SH-SY5Y (cell line): Measurements from ENCODE around the gene GCN1.

ENCODE experiments used
- GATA2 ChIP-seq: IDR thresholded peaks from 2 replicates; pipeline ENCODE4 v1.6.1; 2011; ENCODE audit warnings: mild to moderate bottlenecking, low read depth, low read length
- GATA3 ChIP-seq: IDR thresholded peaks from 2 replicates; pipeline ENCODE4 v1.6.1; 2011; ENCODE audit warnings: low read depth, mild to moderate bottlenecking, low read length, moderate library complexity

- TF ChIP-seq GATA2 (no peak), GATA3 (no peak)
Observed at GRCh38 chr12:120220838-120221575, 26.5 kb upstream of the GCN1 start.
